Fibroblast of lung (primary cell): Measurements from ENCODE around the gene WDR26. TPM values are rescaled to one million over a fixed set of nuclear protein-coding genes. Genes with fewer than 3 reads are reported as not detected.
A peak's percentile ranks its signal among the peaks of the same experiment; 100 is the strongest.

Experiments
- DNase-seq, 2 donors: peaks; one replicate each; pipeline versions ENCODE4 v3.0.0 to v3.0.0-alpha.2; 2010; ENCODE audit warnings: low read depth in 2 of 2
- H2AFZ ChIP-seq: 2 replicates; pipeline ENCODE4 v1.5.1; 2012; ENCODE audit warnings: low read length, control low read depth, inconsistent platforms
- H3K27ac ChIP-seq: 2 replicates; pipeline ENCODE4 v1.5.1; 2011; ENCODE audit warnings: low read length, control low read depth; ENCODE audit not compliant: insufficient read depth
- H3K27me3 ChIP-seq: 2 replicates; pipeline ENCODE4 v1.5.1; 2011; ENCODE audit warnings: mild to moderate bottlenecking, low read length; ENCODE audit not compliant: control insufficient read depth, insufficient read depth
- H3K36me3 ChIP-seq: 2 replicates; pipeline ENCODE4 v1.5.1; 2011; ENCODE audit warnings: low read length; ENCODE audit not compliant: control insufficient read depth, insufficient read depth
- H3K4me1 ChIP-seq: 2 replicates; pipeline ENCODE4 v1.5.1; 2011; ENCODE audit warnings: low read length; ENCODE audit not compliant: control insufficient read depth, insufficient read depth; ENCODE audit errors: extremely low read depth
- H3K4me2 ChIP-seq: 2 replicates; pipeline ENCODE4 v1.5.1; 2011; ENCODE audit warnings: low read length, control low read depth; ENCODE audit not compliant: insufficient read depth; ENCODE audit errors: extremely low read depth
- H3K4me3 ChIP-seq, 4 experiments: fragments of 200-600 bp in 1 of 4; sonication (generic) in 1 of 4; replicated peaks in 1 of 4; 2 replicates each; pipeline ENCODE4 v1.5.1; 2011 to 2016; ENCODE audit warnings: low read length in 4 of 4, low read depth in 3 of 4, mild to moderate bottlenecking in 3 of 4, control low read depth in 2 of 4, inconsistent platforms in 1 of 4, mixed read lengths in 1 of 4; ENCODE audit not compliant: insufficient read depth in 1 of 4; ENCODE audit errors: control extremely low read depth in 1 of 4
- H3K79me2 ChIP-seq: 2 replicates; pipeline ENCODE4 v1.5.1; 2012; ENCODE audit warnings: mild to moderate bottlenecking, low read length, inconsistent platforms; ENCODE audit not compliant: control insufficient read depth, insufficient read depth
- H3K9ac ChIP-seq: 2 replicates; pipeline ENCODE4 v1.5.1; 2011; ENCODE audit warnings: mild to moderate bottlenecking, low read length, control low read depth; ENCODE audit not compliant: insufficient read depth
- H3K9me3 ChIP-seq: 2 replicates; pipeline ENCODE4 v1.5.1; 2012; ENCODE audit warnings: low read depth, low read length; ENCODE audit not compliant: control insufficient read depth, insufficient read depth
- H4K20me1 ChIP-seq: 2 replicates; pipeline ENCODE4 v1.5.1; 2011; ENCODE audit warnings: low read length; ENCODE audit not compliant: control insufficient read depth, insufficient read depth; ENCODE audit errors: extremely low read depth
- EZH2 ChIP-seq: IDR thresholded peaks from 2 replicates; pipeline ENCODE4 v1.5.1; 2012; ENCODE audit warnings: low read length, control low read depth, mild to moderate bottlenecking; ENCODE audit errors: missing control alignments
- polyA plus RNA-seq, 2 donors: library from polyadenylated mRNA; depleted of rRNA in 1 of 2; stranded (reverse) in 1 of 2; unstranded in 1 of 2; fragments of >200 nt; gene quantifications; 2 replicates each; pipeline ENCODE4 v1.2.1, GENCODE V29; 2011 to 2012; ENCODE audit warnings: missing spikeins in 1 of 2
- total RNA-seq: library from RNA; depleted of rRNA; stranded (reverse); fragments of >200 nt; gene quantifications from 2 replicates; pipeline ENCODE4 v1.2.1, GENCODE V29; 2014
- TF ChIP-seq, protein P1 (sequence below), 2 donors: IDR thresholded peaks in 1 of 2; conservative IDR thresholded peaks in 1 of 2; 1 replicate in 1 of 2; 2 replicates in 1 of 2; pipeline ENCODE4 v1.5.1; 2011 to 2012; ENCODE audit warnings: low read length in 2 of 2, control low read depth in 1 of 2, inconsistent platforms in 1 of 2, low read depth in 1 of 2, mild to moderate bottlenecking in 1 of 2

WDR26 gene
- total and polyA plus RNA-seq, 2 donors (not counting 1 experiment from before 2014, with no cell fraction given), result 70.4 to 83.4 TPM

DNA sequence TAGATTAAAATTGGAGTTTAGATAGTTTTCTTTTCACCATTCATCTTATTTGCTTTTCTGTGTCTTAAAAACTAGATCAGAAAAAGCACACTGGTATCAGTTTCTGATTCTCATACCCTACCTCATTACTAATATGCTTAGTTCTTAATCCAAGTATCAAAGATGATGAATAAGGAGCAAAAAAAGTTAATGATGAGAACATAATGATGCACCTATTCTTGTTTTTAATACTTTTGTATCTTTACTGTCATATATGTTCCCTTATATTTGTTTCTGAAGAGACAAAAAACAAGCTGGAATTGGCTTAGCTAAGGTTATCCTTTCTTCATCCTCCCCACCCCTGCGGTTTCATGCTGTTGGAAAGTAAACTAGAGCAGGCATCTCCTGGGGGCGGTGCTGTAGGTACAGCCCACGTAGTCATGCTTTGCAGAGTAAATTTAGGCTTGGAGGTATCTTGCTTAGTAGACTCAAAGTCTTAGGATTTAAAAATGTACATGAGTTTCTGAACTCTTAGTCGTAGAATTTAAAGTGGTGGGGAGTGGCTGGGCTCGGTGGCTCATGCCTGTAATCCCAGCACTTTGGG, 61.5 kb downstream of the WDR26 start:
- Histone ChIP-seq H2AFZ (no peak overlapping the region), H3K27me3 (no peaks in the 10 kb centered on the region), H3K27ac (no peak overlapping the region), H3K4me2 (no peak overlapping the region), H3K4me1 (peaks cover 7% of the 10 kb centered on the region), H3K79me2 (no peaks in the 10 kb centered on the region), H3K9me3 (no peaks in the 10 kb centered on the region), H3K4me3 (no peak overlapping the region), H3K9ac (no peak overlapping the region), H4K20me1 (no peaks in the 10 kb centered on the region), H3K36me3 (peaks cover 2% of the 10 kb centered on the region)
- no peak for DNase-seq
- TF ChIP-seq EZH2, result no peak
- TF ChIP-seq, protein P1, sequence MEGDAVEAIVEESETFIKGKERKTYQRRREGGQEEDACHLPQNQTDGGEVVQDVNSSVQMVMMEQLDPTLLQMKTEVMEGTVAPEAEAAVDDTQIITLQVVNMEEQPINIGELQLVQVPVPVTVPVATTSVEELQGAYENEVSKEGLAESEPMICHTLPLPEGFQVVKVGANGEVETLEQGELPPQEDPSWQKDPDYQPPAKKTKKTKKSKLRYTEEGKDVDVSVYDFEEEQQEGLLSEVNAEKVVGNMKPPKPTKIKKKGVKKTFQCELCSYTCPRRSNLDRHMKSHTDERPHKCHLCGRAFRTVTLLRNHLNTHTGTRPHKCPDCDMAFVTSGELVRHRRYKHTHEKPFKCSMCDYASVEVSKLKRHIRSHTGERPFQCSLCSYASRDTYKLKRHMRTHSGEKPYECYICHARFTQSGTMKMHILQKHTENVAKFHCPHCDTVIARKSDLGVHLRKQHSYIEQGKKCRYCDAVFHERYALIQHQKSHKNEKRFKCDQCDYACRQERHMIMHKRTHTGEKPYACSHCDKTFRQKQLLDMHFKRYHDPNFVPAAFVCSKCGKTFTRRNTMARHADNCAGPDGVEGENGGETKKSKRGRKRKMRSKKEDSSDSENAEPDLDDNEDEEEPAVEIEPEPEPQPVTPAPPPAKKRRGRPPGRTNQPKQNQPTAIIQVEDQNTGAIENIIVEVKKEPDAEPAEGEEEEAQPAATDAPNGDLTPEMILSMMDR (conservative IDR thresholded peaks at IDR 0.05 in 1 of 2, IDR thresholded peaks at IDR 0.05 in 1 of 2; ENCODE audit: low read depth in 1 of 2, low read length in 2 of 2), result no peak

GRCh38 chr1:224368409-224368808, 66.2 kb downstream of the WDR26 start:
- Histone ChIP-seq H3K36me3 (peaks cover 4% of the 10 kb centered on the region), H3K27me3 (no peaks in the 10 kb centered on the region), H3K27ac (no peak overlapping the region), H3K4me2 (no peak overlapping the region), H3K4me3 (no peak overlapping the region), H3K4me1 (no peaks in the 10 kb centered on the region), H3K79me2 (peaks cover 8% of the 10 kb centered on the region), H4K20me1 (no peaks in the 10 kb centered on the region), H3K9ac (no peak overlapping the region), H3K9me3 (no peaks in the 10 kb centered on the region), H2AFZ (no peak overlapping the region)
- TF ChIP-seq EZH2, result no peak
- TF ChIP-seq, protein P1 (conservative IDR thresholded peaks at IDR 0.05 in 1 of 2, IDR thresholded peaks at IDR 0.05 in 1 of 2; ENCODE audit: low read depth in 1 of 2, low read length in 2 of 2), result no peak
- DNase-seq, result peak in 1 of 2 donors; percentile 33

DNA sequence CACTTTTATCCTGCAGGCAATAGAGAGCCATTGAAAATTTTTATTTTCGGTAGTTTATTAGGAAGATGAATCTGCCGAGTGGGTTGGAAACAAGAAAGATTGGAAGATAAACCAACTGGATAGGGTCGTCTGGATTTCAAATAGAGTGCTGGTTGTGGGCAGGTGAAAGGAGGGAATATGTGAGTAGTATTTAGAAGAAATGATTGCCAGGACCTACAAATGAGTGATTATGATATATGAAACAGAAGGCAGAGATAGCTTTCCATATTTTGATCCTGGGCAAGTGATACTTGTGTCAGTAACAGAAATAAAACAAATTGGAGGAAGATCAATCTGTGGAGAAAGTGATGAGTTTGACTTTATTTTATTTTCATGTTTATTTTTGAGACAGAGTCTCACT, 75.4 kb downstream of the WDR26 start:
- Histone ChIP-seq H4K20me1 (no peaks in the 10 kb centered on the region), H3K27me3 (no peaks in the 10 kb centered on the region), H3K79me2 (peaks cover 42% of the 10 kb centered on the region), H3K36me3 (no peaks in the 10 kb centered on the region), H3K9me3 (no peaks in the 10 kb centered on the region), H3K9ac (no peak overlapping the region), H3K4me3 (no peak overlapping the region), H2AFZ (no peak overlapping the region), H3K27ac (no peak overlapping the region), H3K4me2 (peak overlapping the region; percentile 8), H3K4me1 (peaks cover 3% of the 10 kb centered on the region)
- TF ChIP-seq EZH2, result no peak
- TF ChIP-seq, protein P1 (conservative IDR thresholded peaks at IDR 0.05 in 1 of 2, IDR thresholded peaks at IDR 0.05 in 1 of 2; ENCODE audit: low read depth in 1 of 2, low read length in 2 of 2), result no peak
- no peak for DNase-seq
